Neuronal stem cell (in vitro differentiated cells): ENCODE results near the gene CEACAM19.
"Not testable (repeated sequence)": the region's sequence is repeated elsewhere in the genome, so short reads cannot be mapped to it uniquely, and the experiment has no call there.

Experiments used
- DNase-seq: peaks from one replicate; pipeline ENCODE4 v3.0.0-alpha.2; 2013; ENCODE audit warnings: low spot score
- H2AFZ ChIP-seq: one replicate; pipeline ENCODE4 v1.6.1; 2013; ENCODE audit warnings: mild to moderate bottlenecking, low read length, inconsistent platforms
- H2AK5ac ChIP-seq: 2 replicates; pipeline ENCODE4 v1.6.1; 2013; ENCODE audit warnings: low read depth, mild to moderate bottlenecking, inconsistent platforms, low read length, moderate library complexity, mixed read lengths
- H2BK120ac ChIP-seq: 2 replicates; pipeline ENCODE4 v1.6.1; 2013; ENCODE audit warnings: low read depth, mild to moderate bottlenecking, inconsistent platforms, low read length, moderate library complexity, mixed read lengths
- H2BK12ac ChIP-seq: one replicate; pipeline ENCODE4 v1.6.1; 2013; ENCODE audit warnings: low read length, inconsistent platforms
- H2BK15ac ChIP-seq: 2 replicates; pipeline ENCODE4 v1.6.1; 2013; ENCODE audit warnings: mild to moderate bottlenecking, low read length, inconsistent platforms, mixed read lengths
- H2BK5ac ChIP-seq: one replicate; pipeline ENCODE4 v1.6.1; 2013; ENCODE audit warnings: inconsistent platforms, mild to moderate bottlenecking, low read length, moderate library complexity
- H3K14ac ChIP-seq: one replicate; pipeline ENCODE4 v1.6.1; 2013; ENCODE audit warnings: low read length, inconsistent platforms
- H3K18ac ChIP-seq: 2 replicates; pipeline ENCODE4 v1.6.1; 2013; ENCODE audit warnings: low read length, inconsistent platforms
- H3K23ac ChIP-seq: 2 replicates; pipeline ENCODE4 v1.6.1; 2013; ENCODE audit warnings: low read depth, mild to moderate bottlenecking, mixed read lengths, low read length, inconsistent platforms; ENCODE audit not compliant: poor library complexity
- H3K27ac ChIP-seq: replicated peaks from 3 replicates; pipeline ENCODE4 v1.5.1; 2013; ENCODE audit warnings: low read length, inconsistent platforms
- H3K27me3 ChIP-seq, 3 experiments: 2 replicates each; pipeline ENCODE4 v1.6.1; 2013; ENCODE audit warnings: low read length in 3 of 3, mild to moderate bottlenecking in 2 of 3, inconsistent platforms in 1 of 3, low read depth in 1 of 3, mixed read lengths in 1 of 3, moderate library complexity in 1 of 3; ENCODE audit not compliant: control insufficient read depth in 3 of 3, insufficient read depth in 3 of 3
- H3K36me3 ChIP-seq, 2 donors: replicated peaks in 1 of 2; 2 replicates each; pipeline ENCODE4 v1.6.1; 2013; ENCODE audit warnings: low read length in 2 of 2; ENCODE audit not compliant: control insufficient read depth in 2 of 2, insufficient read depth in 2 of 2
- H3K4ac ChIP-seq: 2 replicates; pipeline ENCODE4 v1.6.1; 2013; ENCODE audit warnings: inconsistent platforms, mild to moderate bottlenecking, low read length, moderate library complexity
- H3K4me1 ChIP-seq, 2 donors: 1 replicate in 1 of 2; 2 replicates in 1 of 2; pipeline ENCODE4 v1.6.1; 2013; ENCODE audit warnings: low read length in 2 of 2, low read depth in 1 of 2; ENCODE audit not compliant: control insufficient read depth in 2 of 2, insufficient read depth in 1 of 2
- H3K4me2 ChIP-seq: one replicate; pipeline ENCODE4 v1.6.1; 2013; ENCODE audit warnings: mild to moderate bottlenecking, low read length, inconsistent platforms; ENCODE audit not compliant: insufficient read depth, poor library complexity, severe bottlenecking
- H3K4me3 ChIP-seq, 2 donors: 2 replicates each; pipeline ENCODE4 v1.5.1; 2013; ENCODE audit warnings: low read length in 2 of 2, mild to moderate bottlenecking in 2 of 2, inconsistent platforms in 1 of 2, moderate library complexity in 1 of 2
- H3K79me1 ChIP-seq: one replicate; pipeline ENCODE4 v1.6.1; 2013; ENCODE audit warnings: low read depth, mild to moderate bottlenecking, inconsistent platforms, low read length, moderate library complexity
- H3K9ac ChIP-seq: one replicate; pipeline ENCODE4 v1.6.1; 2013; ENCODE audit warnings: mild to moderate bottlenecking, low read depth, low read length, inconsistent platforms; ENCODE audit not compliant: poor library complexity
- H3K9me3 ChIP-seq, 2 donors: replicated peaks in 1 of 2; 2 replicates each; pipeline versions ENCODE3 to v1.6.1; 2013; ENCODE audit warnings: low read length in 2 of 2, mild to moderate bottlenecking in 2 of 2, inconsistent platforms in 1 of 2, low read depth in 1 of 2, mixed read lengths in 1 of 2, moderate library complexity in 1 of 2; ENCODE audit not compliant: control insufficient read depth in 2 of 2, insufficient read depth in 1 of 2
- H4K8ac ChIP-seq: one replicate; pipeline ENCODE4 v1.6.1; 2013; ENCODE audit warnings: low read depth, mild to moderate bottlenecking, inconsistent platforms, low read length, moderate library complexity
- H4K91ac ChIP-seq: one replicate; pipeline ENCODE4 v1.6.1; 2013; ENCODE audit warnings: low read length, low read depth, mild to moderate bottlenecking, inconsistent platforms; ENCODE audit not compliant: poor library complexity
- WGBS, 2 donors: extraction: QIAGEN DNeasy Blood & Tissue Kit; methylation state at CpG; one replicate each; pipeline ENCODE4 v1.1.7; 2013; ENCODE audit warnings: missing lambda C conversion rate in 2 of 2, mixed read lengths in 1 of 2; ENCODE audit not compliant: insufficient read length in 2 of 2, insufficient replicate concordance in 1 of 2; ENCODE audit errors: extremely low coverage in 2 of 2; 5-methylcytosine and 5-hydroxymethylcytosine counted together

Gene CEACAM19

GRCh38 chr19:44668985-44669764, 2.1 kb upstream of the CEACAM19 start:
- no peak overlapping the region for H2BK15ac ChIP-seq
- no peaks in the 10 kb centered on the region for H3K9me3 ChIP-seq
- no peak overlapping the region for H3K4ac ChIP-seq
- no peak overlapping the region for H2AK5ac ChIP-seq
- no CpG with 5 or more reads among the region's 2 CpGs for WGBS, 2 donors
- H2BK120ac ChIP-seq = no peak overlapping the region
- H3K18ac ChIP-seq = no peak overlapping the region
- peaks cover 0 to 2% of the 10 kb centered on the region in 2 donors for H3K36me3 ChIP-seq
- H3K4me1 ChIP-seq = no peaks in the 10 kb centered on the region
- H3K4me2 ChIP-seq = no peak overlapping the region
- no peak overlapping the region for H4K8ac ChIP-seq
- H3K9ac ChIP-seq = no peak overlapping the region
- no peak for DNase-seq
- H2BK5ac ChIP-seq = no peak overlapping the region
- no peak overlapping the region for H2AFZ ChIP-seq
- no peak overlapping the region for H3K14ac ChIP-seq
- H2BK12ac ChIP-seq = no peak overlapping the region
- no peak overlapping the region for H4K91ac ChIP-seq
- H3K4me3 ChIP-seq = no peak overlapping the region
- no peak overlapping the region for H3K23ac ChIP-seq
- H3K27me3 ChIP-seq = no peaks in the 10 kb centered on the region
- no peaks in the 10 kb centered on the region for H3K79me1 ChIP-seq
- H3K27ac ChIP-seq = no peak overlapping the region

GRCh38 chr19:44670027-44670426, 1.3 kb upstream of the CEACAM19 start:
- H3K4me1 ChIP-seq, H3K27ac ChIP-seq, H3K4me3 ChIP-seq, H3K23ac ChIP-seq, H2BK12ac ChIP-seq, H2BK120ac ChIP-seq, H3K9ac ChIP-seq, H3K9me3 ChIP-seq, DNase-seq, H4K91ac ChIP-seq, H2AK5ac ChIP-seq, H3K18ac ChIP-seq, H2BK5ac ChIP-seq, H3K14ac ChIP-seq, H4K8ac ChIP-seq, H2AFZ ChIP-seq, H3K4me2 ChIP-seq, H3K27me3 ChIP-seq, H2BK15ac ChIP-seq, H3K79me1 ChIP-seq, H3K36me3 ChIP-seq, H3K4ac ChIP-seq: not testable (repeated sequence)
- WGBS, 2 donors = no CpG with 5 or more reads among the region's 2 CpGs

GRCh38 chr19:44672226-44672625, 944 bp downstream of the CEACAM19 start:
- no peak overlapping the region for H3K9ac ChIP-seq
- no peak overlapping the region for H2BK120ac ChIP-seq
- no CpG with 5 or more reads among the region's 1 CpG for WGBS, 2 donors
- no peak overlapping the region for H2AFZ ChIP-seq
- H3K4ac ChIP-seq = no peak overlapping the region
- no peak overlapping the region for H4K91ac ChIP-seq
- no peak overlapping the region for H4K8ac ChIP-seq
- no peak overlapping the region for H3K27ac ChIP-seq
- H2BK15ac ChIP-seq = no peak overlapping the region
- no peak overlapping the region for H3K4me2 ChIP-seq
- no peaks in the 10 kb centered on the region for H3K27me3 ChIP-seq
- no peak overlapping the region for H3K14ac ChIP-seq
- no peaks in the 10 kb centered on the region for H3K79me1 ChIP-seq
- no peaks in the 10 kb centered on the region for H3K4me1 ChIP-seq
- no peaks in the 10 kb centered on the region for H3K9me3 ChIP-seq
- no peak overlapping the region for H3K4me3 ChIP-seq
- no peak overlapping the region for H2BK12ac ChIP-seq
- H3K36me3 ChIP-seq = no peaks in the 10 kb centered on the region
- H2AK5ac ChIP-seq = no peak overlapping the region
- no peak for DNase-seq
- H3K23ac ChIP-seq = no peak overlapping the region
- H2BK5ac ChIP-seq = no peak overlapping the region
- no peak overlapping the region for H3K18ac ChIP-seq

GRCh38 chr19:44673510-44673909, 2.2 kb downstream of the CEACAM19 start:
- H3K4me3 ChIP-seq = no peak overlapping the region
- H3K18ac ChIP-seq = no peak overlapping the region
- H2AK5ac ChIP-seq = no peak overlapping the region
- H3K79me1 ChIP-seq = no peaks in the 10 kb centered on the region
- no peak overlapping the region for H3K14ac ChIP-seq
- H3K36me3 ChIP-seq = no peaks in the 10 kb centered on the region
- DNase-seq = no peak
- no peak overlapping the region for H3K4me2 ChIP-seq
- H3K27ac ChIP-seq = no peak overlapping the region
- H2BK120ac ChIP-seq = no peak overlapping the region
- H3K23ac ChIP-seq = no peak overlapping the region
- no peak overlapping the region for H2BK5ac ChIP-seq
- H3K9ac ChIP-seq = no peak overlapping the region
- no peaks in the 10 kb centered on the region for H3K27me3 ChIP-seq
- H2BK12ac ChIP-seq = no peak overlapping the region
- no peaks in the 10 kb centered on the region for H3K9me3 ChIP-seq
- no peaks in the 10 kb centered on the region for H3K4me1 ChIP-seq
- no peak overlapping the region for H2BK15ac ChIP-seq
- no peak overlapping the region for H2AFZ ChIP-seq
- H4K91ac ChIP-seq = no peak overlapping the region
- no CpG with 5 or more reads among the region's 4 CpGs for WGBS, 2 donors
- no peak overlapping the region for H4K8ac ChIP-seq
- no peak overlapping the region for H3K4ac ChIP-seq
